Endothelial cell of umbilical vein (primary cell): ENCODE measurements around the gene PSMB7. TPM values are rescaled to one million over a fixed set of nuclear protein-coding genes. Genes with fewer than 3 reads are reported as not detected.

Experiments
- BruUV-seq: library from RNA; stranded (reverse); fragments of 400-500 nt; replicated peaks from 2 replicates; lab custom pipeline; 2021; lab: Mats Ljungman, UMichigan
- CTCF ChIA-PET: fragments of 300-600, 350-600 bp; sonication (Branson Sonifier 250); formaldehyde crosslinking; loops from one replicate; lab custom pipeline; 2021; ENCODE audit warnings: antibody characterized with exemption, inconsistent platforms; lab: Charles Lee
- POLR2A ChIA-PET: fragments of 300-600, 350-600 bp; sonication (Branson Sonifier 250); formaldehyde crosslinking; loops from one replicate; lab custom pipeline; 2021; ENCODE audit warnings: antibody characterized with exemption, inconsistent platforms; lab: Charles Lee
- DNase-seq: peaks from one replicate; pipeline ENCODE4 v3.0.0-alpha.2; 2011; ENCODE audit warnings: low read depth, low spot score
- FAIRE-seq: peaks from 2 replicates; lab custom pipeline; 2011; peaks lifted over from hg19 to GRCh38; lab: Jason Lieb, UNC
- H2AFZ ChIP-seq: 2 replicates; pipeline ENCODE4 v1.6.0; 2012; ENCODE audit warnings: low read depth, low read length, control low read depth, inconsistent platforms
- H3K27ac ChIP-seq: 2 replicates; pipeline ENCODE4 v1.5.1; 2011; ENCODE audit warnings: low read depth, mild to moderate bottlenecking, control low read depth, low read length, moderate library complexity; ENCODE audit not compliant: insufficient read depth
- H3K27me3 ChIP-seq, 2 experiments: 2 replicates each; pipeline versions ENCODE4 v1.6.0 to v1.6.1; 2011; ENCODE audit warnings: low read length in 2 of 2, mixed read lengths in 1 of 2; ENCODE audit not compliant: control insufficient read depth in 2 of 2, insufficient read depth in 2 of 2
- H3K36me3 ChIP-seq, 2 experiments: 2 replicates in 1 of 2; 3 replicates in 1 of 2; pipeline ENCODE4 v1.5.1; 2011; ENCODE audit warnings: low read length in 2 of 2, mild to moderate bottlenecking in 1 of 2, moderate library complexity in 1 of 2; ENCODE audit not compliant: control insufficient read depth in 2 of 2, insufficient read depth in 2 of 2; ENCODE audit errors: extremely low read depth in 1 of 2
- H3K4me1 ChIP-seq: 3 replicates; pipeline ENCODE4 v1.5.1; 2011; ENCODE audit warnings: mild to moderate bottlenecking, low read length; ENCODE audit not compliant: control insufficient read depth, insufficient read depth; ENCODE audit errors: extremely low read depth
- H3K4me2 ChIP-seq: 2 replicates; pipeline ENCODE4 v1.6.1; 2011; ENCODE audit warnings: low read length, control low read depth, mixed read lengths; ENCODE audit not compliant: insufficient read depth
- H3K4me3 ChIP-seq, 3 experiments: fragments of 200-600 bp in 1 of 3; sonication (generic), shearing (Covaris generic) in 1 of 3; replicated peaks in 1 of 3; 2 replicates each; pipeline ENCODE4 v1.5.1; 2011 to 2016; ENCODE audit warnings: control low read depth in 3 of 3, low read length in 3 of 3, mild to moderate bottlenecking in 2 of 3, inconsistent platforms in 1 of 3, low read depth in 1 of 3, moderate library complexity in 1 of 3; ENCODE audit not compliant: insufficient read depth in 1 of 3
- H3K79me2 ChIP-seq: 2 replicates; pipeline ENCODE4 v1.6.0; 2012; ENCODE audit warnings: low read length, inconsistent platforms; ENCODE audit not compliant: control insufficient read depth, insufficient read depth
- H3K9ac ChIP-seq: replicated peaks from 2 replicates; pipeline ENCODE3; 2011; ENCODE audit warnings: low read length, control low read depth; ENCODE audit not compliant: insufficient read depth; ENCODE audit errors: extremely low read depth
- H3K9me1 ChIP-seq: replicated peaks from 3 replicates; pipeline ENCODE4 v1.6.0; 2011; ENCODE audit warnings: mild to moderate bottlenecking, low read length; ENCODE audit not compliant: control insufficient read depth, insufficient read depth; ENCODE audit errors: extremely low read depth
- H3K9me3 ChIP-seq: replicated peaks from 2 replicates; pipeline ENCODE4 v1.5.1; 2012; ENCODE audit warnings: low read length, inconsistent platforms; ENCODE audit not compliant: control insufficient read depth, insufficient read depth
- H4K20me1 ChIP-seq: replicated peaks from 2 replicates; pipeline ENCODE3; 2011; ENCODE audit warnings: mild to moderate bottlenecking, low read length; ENCODE audit not compliant: control insufficient read depth, insufficient read depth; ENCODE audit errors: extremely low read depth
- EZH2 ChIP-seq: IDR thresholded peaks from 2 replicates; pipeline ENCODE4 v1.6.1; 2012; ENCODE audit warnings: borderline replicate concordance, low read depth, mild to moderate bottlenecking, moderate library complexity, low read length, inconsistent platforms; ENCODE audit not compliant: severe bottlenecking
- FOS ChIP-seq: IDR thresholded peaks from 2 replicates; pipeline ENCODE4 v1.6.1; 2011; ENCODE audit warnings: mild to moderate bottlenecking, low read length, moderate library complexity, borderline replicate concordance; ENCODE audit not compliant: insufficient read depth
- GATA2 ChIP-seq: IDR thresholded peaks from 2 replicates; pipeline ENCODE4 v1.7.0; 2011; ENCODE audit warnings: low read depth, mild to moderate bottlenecking, moderate library complexity, mixed read lengths, low read length; ENCODE audit not compliant: insufficient read length, insufficient read depth
- JUN ChIP-seq: IDR thresholded peaks from 2 replicates; pipeline ENCODE4 v1.6.1; 2011; ENCODE audit warnings: borderline replicate concordance, low read depth; ENCODE audit not compliant: insufficient read length, insufficient read depth
- MYC ChIP-seq: IDR thresholded peaks from one replicate; pipeline ENCODE4 v1.6.1; 2011; ENCODE audit warnings: mild to moderate bottlenecking, low read depth, low read length
- POLR2A ChIP-seq: IDR thresholded peaks from 2 replicates; pipeline ENCODE4 v1.6.1; 2012; ENCODE audit warnings: low read depth, mild to moderate bottlenecking, control low read depth, low read length
- POLR2AphosphoS5 ChIP-seq: IDR thresholded peaks from 2 replicates; pipeline ENCODE4 v1.6.1; 2012; ENCODE audit warnings: low read depth, mild to moderate bottlenecking, control low read depth, low read length, moderate library complexity; ENCODE audit not compliant: insufficient read depth
- dilution Hi-C: fragments of 300-500 bp; cut with MboI; formaldehyde crosslinking; loops from one replicate; pipeline ENCODE4 v1.15.0; 2019; ENCODE audit warnings: low sequenced_read_pairs; ENCODE audit not compliant: extremely low pct_ligation_motif_present
- intact Hi-C: fragments of 100-400 bp; cut with micrococcal nuclease; formaldehyde crosslinking; loops from one replicate; pipeline ENCODE4 v1.10.0; 2022
- polyA plus RNA-seq, 4 experiments: library from polyadenylated mRNA; depleted of rRNA in 3 of 4; stranded (reverse) in 3 of 4; unstranded in 1 of 4; fragments of >200 nt; gene quantifications; 2 replicates each; pipeline versions ENCODE4 v1.2.1 to v1.2.3, GENCODE V29; 2011 to 2012; ENCODE audit warnings: missing spikeins in 1 of 4
- total RNA-seq: library from RNA; stranded (reverse); gene quantifications from 2 replicates; pipeline ENCODE4 v1.2.3, GENCODE V29; 2021
- TF ChIP-seq, protein P1 (sequence below), 2 donors: IDR thresholded peaks; 1 replicate in 1 of 2; 2 replicates in 1 of 2; pipeline ENCODE4 v1.5.1; 2011; ENCODE audit warnings: low read length in 2 of 2, mild to moderate bottlenecking in 2 of 2, moderate library complexity in 2 of 2, control low read depth in 1 of 2, inconsistent platforms in 1 of 2, low read depth in 1 of 2; ENCODE audit not compliant: insufficient read depth in 1 of 2; ENCODE audit errors: extremely low read depth in 1 of 2
- TF ChIP-seq, protein P2 (sequence below): IDR thresholded peaks from 2 replicates; pipeline ENCODE4 v1.6.1; 2011; ENCODE audit not compliant: insufficient read depth, insufficient read length

The PSMB7 gene
- total and polyA plus RNA-seq, 2 donors (not counting 3 experiments of a cell fraction or from before 2014, with no cell fraction given): 227 to 366 TPM

GRCh38 chr9:124384846-124385245 lies 30.4 kb downstream of the PSMB7 start:
- TF ChIP-seq MYC: no peak
- TF ChIP-seq, protein P1, sequence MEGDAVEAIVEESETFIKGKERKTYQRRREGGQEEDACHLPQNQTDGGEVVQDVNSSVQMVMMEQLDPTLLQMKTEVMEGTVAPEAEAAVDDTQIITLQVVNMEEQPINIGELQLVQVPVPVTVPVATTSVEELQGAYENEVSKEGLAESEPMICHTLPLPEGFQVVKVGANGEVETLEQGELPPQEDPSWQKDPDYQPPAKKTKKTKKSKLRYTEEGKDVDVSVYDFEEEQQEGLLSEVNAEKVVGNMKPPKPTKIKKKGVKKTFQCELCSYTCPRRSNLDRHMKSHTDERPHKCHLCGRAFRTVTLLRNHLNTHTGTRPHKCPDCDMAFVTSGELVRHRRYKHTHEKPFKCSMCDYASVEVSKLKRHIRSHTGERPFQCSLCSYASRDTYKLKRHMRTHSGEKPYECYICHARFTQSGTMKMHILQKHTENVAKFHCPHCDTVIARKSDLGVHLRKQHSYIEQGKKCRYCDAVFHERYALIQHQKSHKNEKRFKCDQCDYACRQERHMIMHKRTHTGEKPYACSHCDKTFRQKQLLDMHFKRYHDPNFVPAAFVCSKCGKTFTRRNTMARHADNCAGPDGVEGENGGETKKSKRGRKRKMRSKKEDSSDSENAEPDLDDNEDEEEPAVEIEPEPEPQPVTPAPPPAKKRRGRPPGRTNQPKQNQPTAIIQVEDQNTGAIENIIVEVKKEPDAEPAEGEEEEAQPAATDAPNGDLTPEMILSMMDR (IDR thresholded peaks at IDR 0.05; ENCODE audit: extremely low read depth in 1 of 2, insufficient read depth in 1 of 2, low read depth in 1 of 2, low read length in 2 of 2): no peak
- TF ChIP-seq POLR2AphosphoS5: no peak
- TF ChIP-seq, protein P2, sequence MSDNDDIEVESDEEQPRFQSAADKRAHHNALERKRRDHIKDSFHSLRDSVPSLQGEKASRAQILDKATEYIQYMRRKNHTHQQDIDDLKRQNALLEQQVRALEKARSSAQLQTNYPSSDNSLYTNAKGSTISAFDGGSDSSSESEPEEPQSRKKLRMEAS: no peak
- TF ChIP-seq FOS: no peak
- no peak for TF ChIP-seq JUN
- TF ChIP-seq EZH2: no peak
- no peak for TF ChIP-seq GATA2
- TF ChIP-seq POLR2A: no peak
- peaks cover 83% of the 10 kb centered on the region for H3K79me2 ChIP-seq
- FAIRE-seq: peak; percentile 4
- no peak for DNase-seq
- no peak overlapping the region for H3K4me3 ChIP-seq
- peaks cover 4% of the 10 kb centered on the region for H4K20me1 ChIP-seq
- BruUV-seq: no TSS peak
- ChIA-PET POLR2A (no interaction called here), CTCF (interaction anchor here (1.0 to 1.7 kb wide), 5 partner anchors 8 to 258 kb away, joined by 4 to 6 read pairs (median 4); no protein-coding TSS in a partner anchor)
- H3K27me3 ChIP-seq: no peaks in the 10 kb centered on the region
- no peak overlapping the region for H2AFZ ChIP-seq
- no peak overlapping the region for H3K9ac ChIP-seq
- no peak overlapping the region for H3K27ac ChIP-seq
- peaks cover 0 to 18% of the 10 kb centered on the region in 2 experiments for H3K36me3 ChIP-seq
- dilution Hi-C loops (no loop called here), intact Hi-C loops (no loop called here)
- H3K9me1 ChIP-seq: no peaks in the 10 kb centered on the region
- H3K9me3 ChIP-seq: no peaks in the 10 kb centered on the region
- H3K4me2 ChIP-seq: no peak overlapping the region
- H3K4me1 ChIP-seq: peaks cover 14% of the 10 kb centered on the region
